AG08395 (cell line): ENCODE data around the gene SDK1.

Experiments
- DNase-seq: peaks from one replicate; pipeline ENCODE4 v3.0.0; 2012; ENCODE audit warnings: mixed read lengths, low spot score

SDK1 gene

DNA sequence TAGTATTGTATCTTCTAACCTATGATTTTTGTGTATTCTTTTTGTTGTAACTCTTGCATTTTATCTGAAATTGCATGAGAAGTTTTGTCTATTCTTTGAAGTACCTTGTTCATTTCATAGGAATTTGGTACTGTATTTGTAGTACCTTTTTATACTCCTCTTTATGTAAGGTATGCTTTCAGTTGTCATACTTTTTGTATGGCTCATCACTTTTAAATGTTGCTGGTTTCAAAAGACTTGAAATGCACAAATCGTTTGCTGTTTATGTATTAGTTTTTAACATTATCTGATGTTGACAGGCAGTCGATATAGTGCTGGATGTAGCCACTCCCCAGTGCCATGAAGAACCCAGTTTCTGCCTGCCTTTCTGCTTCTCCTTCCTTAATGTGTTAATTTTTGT, 158.1 kb downstream of the SDK1 start:
- no peak for DNase-seq

DNA sequence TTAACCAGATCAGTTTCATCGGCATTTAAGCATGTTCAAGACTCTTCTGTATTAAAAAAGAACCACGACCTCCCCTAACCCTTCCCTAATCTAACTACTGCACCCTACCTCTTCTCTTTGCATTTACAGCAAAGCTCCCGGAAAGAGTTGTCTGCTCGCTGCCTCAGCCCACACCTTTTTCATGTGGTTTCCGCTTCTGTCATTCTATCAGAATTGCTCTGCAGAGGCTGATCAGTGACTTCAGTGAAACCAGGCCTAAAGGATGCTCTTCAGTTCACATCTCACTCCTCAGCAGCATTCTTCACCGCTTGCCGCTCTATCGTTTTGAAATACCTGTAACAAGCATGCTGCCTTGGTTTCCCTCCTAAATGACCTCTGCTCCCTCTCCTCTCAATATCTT, 160.9 kb downstream of the SDK1 start:
- DNase-seq: no peak

DNA sequence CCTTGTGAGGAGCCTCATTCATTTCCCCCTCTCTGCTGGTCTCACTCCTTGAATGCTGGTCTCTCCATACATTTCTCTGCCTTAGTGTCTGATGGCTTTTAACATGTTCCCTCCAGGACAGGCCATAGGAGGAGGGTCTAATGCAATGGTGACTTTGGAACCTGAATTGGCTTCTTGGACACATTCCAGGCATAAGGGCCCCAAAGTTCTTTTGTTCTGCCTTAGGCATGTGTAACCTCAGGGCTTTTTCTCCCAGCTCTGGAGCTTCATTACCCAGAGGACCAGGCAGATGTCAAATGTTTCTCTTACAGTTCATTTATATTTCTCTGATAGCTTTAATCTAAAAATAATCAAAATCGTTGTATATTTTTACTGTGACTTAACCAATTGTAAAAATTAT, 162.6 kb downstream of the SDK1 start:
- no peak for DNase-seq

DNA sequence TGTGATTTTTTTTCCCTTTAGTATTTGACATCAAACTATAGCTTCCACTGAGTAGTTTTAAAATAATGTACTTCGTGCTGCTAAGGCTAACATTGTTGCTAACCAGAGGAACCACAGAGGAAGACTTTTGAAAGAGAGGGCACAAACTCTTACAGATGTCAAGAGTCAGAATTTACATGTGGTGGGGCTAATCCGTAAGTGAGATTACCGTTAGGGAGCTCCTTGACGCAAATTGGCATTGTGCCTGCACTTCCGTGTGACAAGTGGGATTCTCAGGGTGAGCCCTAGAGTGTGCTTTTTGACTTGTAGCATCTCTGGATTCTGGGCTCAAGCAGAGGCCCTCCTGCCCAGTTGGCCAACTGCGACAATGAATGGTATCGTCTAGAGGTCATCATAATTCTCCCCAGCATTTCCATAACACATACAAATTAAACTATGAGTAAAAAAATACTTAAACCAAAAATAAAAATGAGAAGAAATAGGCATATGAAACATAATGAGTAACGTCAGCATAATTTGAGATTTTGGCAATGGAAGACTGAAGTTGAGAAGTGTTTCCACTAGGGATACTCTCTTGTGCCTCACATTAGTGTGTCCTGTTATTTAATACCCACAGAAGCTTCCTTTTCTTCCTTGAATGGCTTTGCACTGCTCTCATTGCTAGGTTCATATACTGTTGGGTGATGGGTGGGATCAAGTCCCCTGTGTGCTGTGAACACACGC, 164.0 kb downstream of the SDK1 start:
- DNase-seq: no peak

DNA sequence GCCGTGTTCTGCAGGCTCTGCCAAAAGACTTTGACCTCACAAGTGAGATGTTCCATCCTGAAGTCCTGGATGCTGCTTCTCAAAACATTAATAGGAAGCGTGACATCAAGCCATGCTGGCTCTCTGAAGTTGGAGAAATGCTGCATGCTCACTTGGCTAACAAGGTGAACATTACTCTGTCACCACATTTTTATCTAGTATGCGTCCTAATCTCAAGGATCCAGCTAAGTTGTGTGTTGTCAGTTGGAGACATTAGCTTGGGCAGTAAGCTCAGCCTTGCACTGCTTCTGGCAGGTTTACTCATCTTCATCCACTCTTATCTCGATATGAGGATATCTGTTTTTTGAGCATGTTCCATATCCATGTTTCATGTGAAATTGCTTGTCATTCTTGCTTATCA, 165.2 kb downstream of the SDK1 start:
- DNase-seq: no peak

DNA sequence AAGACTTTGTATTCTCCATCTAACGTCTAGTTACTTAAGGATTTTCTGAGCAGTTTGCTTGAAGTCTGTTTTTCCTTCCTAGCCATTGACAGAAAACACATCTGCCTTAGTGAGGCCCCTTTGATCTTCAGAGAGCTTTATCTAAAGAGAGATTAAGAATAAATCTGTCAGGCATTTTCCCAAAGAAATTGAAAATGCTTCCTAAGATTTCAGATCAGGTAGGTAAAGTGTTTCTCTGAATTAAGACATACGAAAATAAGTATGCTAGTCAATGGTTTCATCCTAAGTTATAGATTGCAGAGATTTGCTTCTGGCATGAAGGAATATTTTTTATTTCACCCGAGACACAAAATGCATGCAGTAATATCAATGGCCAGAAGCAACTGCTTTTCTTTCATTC, 168.6 kb downstream of the SDK1 start:
- DNase-seq: no peak

DNA sequence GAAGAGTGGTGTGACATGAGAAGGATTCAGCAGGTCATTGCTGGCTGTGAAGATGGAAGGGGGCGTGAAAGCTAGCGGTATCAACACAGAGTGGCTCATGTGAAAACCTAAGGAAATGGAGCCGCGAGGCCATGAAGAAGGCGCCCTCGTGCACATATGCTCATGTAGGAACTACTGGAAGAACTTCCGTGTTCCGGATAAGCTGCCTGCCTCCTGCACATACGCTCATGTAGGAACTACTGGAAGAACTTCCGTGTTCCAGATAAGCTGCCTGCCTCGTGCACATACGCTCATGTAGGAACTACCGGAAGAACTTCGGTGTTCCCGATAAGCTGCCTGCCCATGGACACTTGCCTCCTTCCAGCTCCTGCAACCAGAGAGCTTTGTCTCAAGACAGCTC, 179.1 kb downstream of the SDK1 start:
- DNase-seq: no peak

DNA sequence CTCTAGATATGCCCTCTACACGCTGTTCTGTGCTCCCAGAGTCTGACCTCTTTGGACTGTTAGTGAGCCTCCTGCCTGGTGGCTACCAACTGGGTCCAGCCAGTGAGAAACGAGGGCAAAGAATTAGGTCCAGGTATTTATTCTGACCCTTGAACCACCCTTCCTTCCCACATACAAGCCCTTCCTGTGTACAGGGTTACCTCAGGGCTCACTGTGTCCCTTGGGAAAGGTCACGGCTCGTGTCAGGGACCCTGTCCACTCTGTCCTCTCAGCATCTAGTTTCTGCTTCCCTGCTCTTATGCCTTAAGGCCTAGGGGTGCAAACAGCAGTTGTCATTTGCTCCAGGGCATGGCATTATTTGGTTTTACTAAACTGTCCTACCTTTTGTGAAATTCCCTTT, 180.4 kb downstream of the SDK1 start:
- no peak for DNase-seq

DNA sequence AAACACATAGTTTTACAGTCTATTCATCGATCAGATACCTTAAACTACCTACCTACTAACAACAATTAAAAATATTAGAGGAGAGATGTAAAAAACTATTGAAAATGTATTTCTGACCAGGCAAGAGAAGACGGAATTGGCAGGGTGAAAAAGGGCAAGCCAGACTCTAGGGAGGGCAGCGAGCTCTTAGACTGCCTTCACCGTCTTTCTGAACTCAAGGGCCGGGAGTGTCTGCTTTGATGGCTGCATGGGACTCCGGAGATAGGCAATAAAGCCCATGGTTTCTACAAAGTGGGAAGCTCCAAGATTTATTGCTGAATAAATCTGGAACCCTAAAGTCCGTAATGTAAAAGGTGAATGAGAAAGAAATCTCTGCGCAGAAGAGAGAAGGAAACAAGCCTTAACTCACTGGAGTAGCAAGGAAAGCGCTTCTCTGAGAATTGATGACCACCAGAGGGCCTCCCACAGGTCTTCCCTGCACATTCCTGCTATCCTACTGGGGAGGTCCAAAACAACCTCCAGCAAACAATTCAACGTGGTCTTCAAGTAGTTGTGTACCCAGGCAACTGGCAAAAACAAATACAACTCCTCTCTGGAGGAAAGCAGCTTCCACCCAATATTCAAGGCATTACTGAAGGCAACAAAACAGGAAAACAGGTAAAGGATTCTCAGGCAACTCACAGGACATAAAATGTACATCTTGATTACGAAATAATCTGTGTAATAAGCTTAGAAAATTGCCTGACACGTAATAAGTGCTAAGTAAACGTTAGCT, 181.3 kb downstream of the SDK1 start:
- DNase-seq: no peak

DNA sequence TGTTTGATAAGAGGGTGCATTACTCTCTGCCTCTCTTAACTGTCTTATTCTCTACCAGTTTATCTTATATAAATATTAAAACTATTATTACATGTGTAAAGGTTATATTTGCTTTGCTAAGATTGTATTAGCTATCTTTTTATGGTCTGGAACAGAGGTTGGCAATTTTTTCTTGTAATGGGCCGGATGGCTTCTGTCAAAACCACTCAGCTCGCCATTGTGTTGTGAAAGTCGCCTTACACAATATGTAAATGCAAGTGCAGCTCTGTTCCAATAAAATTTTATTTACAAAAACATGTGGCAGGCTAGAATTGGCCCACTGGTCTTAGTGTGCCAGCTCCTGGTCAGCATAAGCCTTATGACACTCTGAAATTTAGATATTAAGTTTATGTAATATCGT, 185.8 kb downstream of the SDK1 start:
- DNase-seq: no peak

DNA sequence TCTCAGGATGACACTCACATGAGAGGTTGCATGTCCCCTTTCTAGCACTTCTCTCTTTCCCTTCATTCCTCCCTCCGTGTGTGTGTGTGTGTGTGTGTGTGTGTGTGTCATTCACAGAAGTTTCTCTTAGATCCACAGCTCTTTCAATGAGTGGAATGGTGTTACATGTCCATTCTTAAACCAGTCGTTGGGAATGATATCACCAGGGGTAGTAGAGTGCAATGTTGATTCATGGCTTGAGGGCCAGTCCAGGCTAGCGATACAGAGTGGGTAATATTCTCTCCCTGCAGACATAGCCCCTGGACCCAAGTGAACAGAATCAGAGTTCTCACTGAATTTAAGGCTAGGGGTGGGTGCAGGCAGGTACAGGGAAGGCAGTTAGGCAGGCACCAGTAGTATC, 187.8 kb downstream of the SDK1 start:
- no peak for DNase-seq

DNA sequence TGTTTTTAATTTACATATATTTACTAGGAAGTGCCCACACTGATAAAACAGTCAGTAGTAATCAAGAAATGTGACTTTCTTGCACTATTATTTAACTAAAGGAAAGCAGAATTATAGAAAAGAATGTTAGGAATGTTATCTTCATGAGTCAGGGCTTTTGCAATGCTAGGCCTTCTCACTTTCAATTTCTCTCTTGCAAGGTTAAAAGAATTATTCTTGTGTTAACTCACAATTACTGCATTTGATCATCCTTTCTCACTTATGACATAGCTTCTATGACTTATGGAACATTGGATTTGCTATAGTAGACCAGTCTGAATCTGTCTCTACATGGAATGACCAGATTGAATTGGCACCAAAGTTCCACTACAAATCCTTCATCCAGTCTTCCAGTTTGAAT, 192.4 kb downstream of the SDK1 start:
- DNase-seq: no peak

DNA sequence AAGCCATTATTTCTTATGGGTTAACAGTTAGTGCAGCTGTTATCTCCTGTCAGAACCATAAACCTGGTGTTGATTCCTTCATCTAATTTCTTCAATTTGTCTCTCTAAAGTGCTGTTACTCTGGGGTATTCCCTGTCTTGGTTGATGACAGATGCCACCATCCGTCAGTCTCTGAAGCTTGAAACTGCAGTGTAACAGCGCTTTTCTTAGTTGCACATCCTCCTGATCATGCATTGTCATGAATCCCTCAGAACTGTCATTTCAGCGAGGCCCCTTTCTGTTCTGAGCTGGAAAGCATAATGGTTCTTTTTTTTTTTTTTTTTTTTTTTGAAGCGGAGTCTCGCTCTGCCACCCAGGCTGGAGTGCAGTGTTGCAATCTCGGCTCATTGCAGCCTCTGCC, 193.9 kb downstream of the SDK1 start:
- DNase-seq: no peak

DNA sequence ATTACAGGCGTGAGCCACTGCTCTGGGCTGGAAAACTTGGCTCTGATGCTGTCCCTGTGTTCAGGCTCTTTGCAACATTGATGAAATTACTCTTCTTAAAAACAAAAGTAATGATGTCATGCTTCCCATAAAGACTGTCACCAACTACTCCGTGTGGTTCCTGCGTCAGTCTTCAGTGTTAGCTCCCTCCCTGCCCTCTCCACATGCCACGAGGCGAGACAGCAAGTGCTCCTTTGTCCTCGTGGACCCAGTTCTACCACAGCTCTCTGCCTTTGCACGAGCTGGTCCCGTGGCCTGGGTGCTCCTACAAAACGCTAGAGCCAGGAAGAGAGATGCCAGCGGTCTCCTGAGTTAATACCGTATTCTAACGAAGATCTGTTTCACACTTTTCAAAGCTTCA, 194.5 kb downstream of the SDK1 start:
- DNase-seq: no peak

DNA sequence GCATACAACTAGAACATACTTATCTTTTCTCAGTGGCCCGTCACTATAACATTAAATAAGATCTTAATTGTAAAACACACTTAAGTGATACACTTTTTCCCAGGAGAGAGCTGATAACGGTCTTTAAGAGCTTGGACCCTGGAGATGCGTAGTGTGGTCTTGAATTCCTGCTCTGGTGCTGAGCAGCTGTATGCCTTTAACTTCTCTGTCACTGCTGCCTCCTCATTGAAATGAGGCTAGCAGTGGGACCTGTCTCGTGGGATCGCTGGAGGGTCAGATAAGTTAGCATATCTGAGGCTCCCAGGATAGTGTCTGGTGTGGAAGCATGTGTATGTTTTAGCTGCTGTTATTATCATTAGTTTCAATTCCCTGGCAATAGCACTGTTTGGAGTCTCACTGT, 194.9 kb downstream of the SDK1 start:
- no peak for DNase-seq

DNA sequence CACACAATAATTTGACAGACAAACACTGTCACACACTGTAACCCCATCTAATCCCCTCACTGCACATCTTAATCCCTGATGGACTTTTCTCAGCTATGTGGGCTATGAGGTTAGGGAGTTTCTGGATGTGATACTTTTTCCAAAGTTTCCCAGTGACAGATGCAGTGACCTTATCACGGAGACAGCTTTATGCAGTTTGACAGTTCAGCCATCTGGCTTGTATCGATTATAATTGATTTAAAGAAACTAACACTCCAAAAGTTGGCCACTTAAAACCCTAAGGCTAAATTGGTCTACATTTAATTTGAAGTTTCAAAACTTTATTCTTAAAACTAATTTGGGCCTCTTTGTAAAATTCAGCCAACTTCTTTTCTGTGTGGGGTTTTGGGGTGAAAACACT, 196.7 kb downstream of the SDK1 start:
- DNase-seq: no peak

DNA sequence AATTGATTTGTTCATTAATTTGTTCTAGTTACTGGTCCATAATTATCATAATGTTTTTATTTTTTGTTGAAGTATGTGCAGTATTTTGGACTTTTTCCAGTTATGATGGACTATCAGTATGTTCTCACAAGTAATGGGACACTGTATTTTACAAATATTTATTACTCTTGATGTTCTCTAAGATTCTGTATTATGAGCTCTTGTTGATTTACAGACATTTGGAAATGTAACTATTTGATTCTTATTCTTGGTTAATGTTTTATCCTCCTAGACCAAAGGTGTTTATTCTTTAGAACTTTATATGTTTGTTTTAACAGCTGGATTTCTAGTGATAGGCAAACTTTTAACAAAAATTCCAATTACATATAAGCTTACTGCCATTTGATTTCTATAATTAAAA, 200.6 kb downstream of the SDK1 start:
- no peak for DNase-seq

DNA sequence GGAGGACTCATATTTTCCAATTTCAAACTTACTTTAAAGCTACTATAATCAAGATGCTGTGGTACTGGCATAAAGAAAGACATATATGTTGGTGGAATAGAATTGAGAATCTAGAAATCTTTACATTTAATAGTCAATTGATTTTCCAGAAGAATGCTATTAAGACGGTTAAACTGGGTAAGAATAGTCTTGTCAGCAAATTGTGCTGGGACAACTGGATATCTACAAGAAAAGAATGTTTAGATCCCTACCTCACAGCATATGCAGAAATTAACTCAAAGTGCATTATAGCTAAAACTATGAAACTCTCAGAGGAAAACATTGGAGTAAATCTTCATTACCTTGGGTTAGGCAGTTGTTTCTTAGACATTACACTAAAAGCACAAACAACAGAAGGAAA, 203.3 kb downstream of the SDK1 start:
- DNase-seq: no peak

DNA sequence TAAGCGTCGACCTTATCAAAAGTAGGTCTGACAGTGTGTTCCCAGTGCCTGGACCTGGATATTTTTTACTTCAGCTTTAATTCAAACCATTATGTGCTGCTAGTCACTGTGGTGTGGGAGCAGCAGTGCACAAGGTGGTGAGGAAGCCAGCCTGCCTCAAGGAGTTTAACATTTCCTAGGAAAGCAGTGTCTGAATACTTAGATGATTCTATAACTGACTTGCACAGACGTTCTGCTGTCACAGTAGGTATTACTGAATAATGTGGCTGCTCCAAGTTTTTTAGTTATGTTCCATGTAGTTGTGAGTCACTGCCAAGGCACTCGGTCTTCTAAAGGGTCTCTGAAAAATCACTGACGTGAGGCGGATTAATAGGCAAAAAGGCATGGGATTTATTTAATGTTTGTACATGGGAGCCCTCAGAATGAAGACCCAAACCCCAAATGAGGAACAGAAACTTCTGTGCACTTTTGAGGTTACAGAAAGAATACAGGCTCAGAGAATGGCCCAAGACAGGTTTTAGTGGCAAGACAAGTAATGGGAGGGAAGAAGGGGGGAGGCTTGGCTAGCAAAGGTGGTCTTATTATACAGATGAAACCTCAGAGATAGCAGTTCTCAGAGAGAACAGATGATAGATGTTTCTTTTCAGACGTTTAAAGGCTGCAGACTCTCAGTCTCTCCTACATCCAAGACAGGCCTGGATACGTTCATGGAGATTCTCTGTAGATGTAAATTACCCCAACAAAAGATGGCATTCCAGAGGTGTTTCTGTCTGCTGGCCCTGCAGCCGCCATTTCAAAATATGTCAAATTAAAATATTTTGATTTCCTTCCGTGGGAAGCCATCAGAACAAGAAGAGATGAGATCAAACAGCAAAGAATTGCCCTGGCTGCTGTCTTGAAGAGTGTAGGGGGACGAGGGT, 209.3 kb downstream of the SDK1 start:
- DNase-seq: no peak

DNA sequence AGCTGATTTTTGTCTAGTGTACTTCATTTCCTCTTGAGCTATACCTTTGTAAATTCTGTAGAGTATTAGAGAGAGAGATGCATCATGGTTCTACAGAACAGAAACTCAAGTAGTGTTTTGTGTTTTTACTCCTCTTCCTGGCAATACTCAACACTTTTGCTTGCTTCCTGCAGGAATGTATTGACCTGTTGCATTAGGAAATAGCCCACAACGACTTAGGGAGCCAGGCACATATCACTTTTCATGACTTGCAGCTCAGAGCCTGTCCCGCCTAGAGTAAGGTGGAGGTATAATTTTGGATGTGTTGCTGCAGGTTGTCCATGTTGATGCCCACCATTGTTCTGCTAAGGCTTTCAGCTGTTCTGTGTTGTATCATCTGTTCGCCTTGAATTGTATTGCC, 216.3 kb downstream of the SDK1 start:
- no peak for DNase-seq

DNA sequence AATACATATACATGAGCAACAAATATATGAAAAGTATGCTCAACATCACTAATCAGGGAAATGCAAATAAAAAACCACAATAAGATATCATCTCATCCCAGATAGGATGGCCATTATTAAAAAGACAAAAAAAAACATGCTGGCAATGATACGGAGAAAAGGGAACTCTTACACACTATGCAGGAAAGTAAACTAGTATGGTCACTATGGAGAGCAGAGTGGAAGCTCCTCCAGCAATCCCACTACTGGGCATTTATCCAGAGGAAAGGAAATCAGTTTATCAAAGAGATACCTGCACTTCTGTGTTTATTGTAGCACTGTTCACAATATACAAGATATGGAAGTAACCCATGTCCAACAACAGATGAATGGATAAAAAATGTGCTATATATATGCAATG, 217.5 kb downstream of the SDK1 start:
- DNase-seq: no peak

DNA sequence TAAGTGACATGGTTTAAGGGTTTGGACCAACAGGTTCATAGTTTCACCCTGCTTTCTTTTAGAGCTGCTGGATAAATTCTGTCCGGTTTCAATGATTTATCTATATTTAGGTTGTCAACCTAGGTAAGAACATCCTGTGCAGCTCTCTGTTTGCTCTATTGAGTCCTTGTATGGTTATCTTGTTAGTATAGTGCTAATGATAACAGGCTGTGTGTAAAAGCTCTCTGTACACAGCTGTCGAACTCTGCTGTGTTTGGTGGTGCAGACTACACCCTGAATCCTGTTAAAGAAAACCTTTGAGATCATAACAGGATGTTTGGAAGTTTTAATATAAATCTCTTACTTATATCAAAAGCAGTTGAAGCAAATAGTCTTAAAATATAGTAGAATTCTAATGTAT, 219.2 kb downstream of the SDK1 start:
- DNase-seq: no peak
